Measurements from ENCODE around the gene KCTD16. TPM values are rescaled to one million over a fixed set of nuclear protein-coding genes. Genes with fewer than 3 reads are reported as not detected.

The KCTD16 gene
- total RNA-seq, 1 donor from 2014 or later = 0.44 TPM

- DNase-seq (ENCODE audit: low spot score) = no peak
- Mint-ChIP-seq H3K36me3 (ENCODE audit: low read depth, unreplicated experiment) (no peaks in the 10 kb centered on the region), H3K4me1 (ENCODE audit: unreplicated experiment) (no peaks in the 10 kb centered on the region), H3K27me3 (ENCODE audit: unreplicated experiment) (no peaks in the 10 kb centered on the region), H3K4me3 (ENCODE audit: unreplicated experiment) (no peak overlapping the region), H3K27ac (ENCODE audit: unreplicated experiment) (no peak overlapping the region), H3K9me3 (ENCODE audit: unreplicated experiment) (no peaks in the 10 kb centered on the region)
- no peak for TF ChIP-seq CTCF (IDR thresholded peaks at IDR 0.05; ENCODE audit: unreplicated experiment)
Measured at GRCh38 chr5:144458216-144458615, 287.5 kb downstream of the KCTD16 start.

- no peak for TF ChIP-seq CTCF (IDR thresholded peaks at IDR 0.05; ENCODE audit: unreplicated experiment)
- H3K9me3 Mint-ChIP-seq (ENCODE audit: unreplicated experiment) = no peaks in the 10 kb centered on the region
- H3K4me1 Mint-ChIP-seq (ENCODE audit: unreplicated experiment) = no peaks in the 10 kb centered on the region
- H3K4me3 Mint-ChIP-seq (ENCODE audit: unreplicated experiment) = no peak overlapping the region
- no peak overlapping the region for H3K27ac Mint-ChIP-seq (ENCODE audit: unreplicated experiment)
- H3K27me3 Mint-ChIP-seq (ENCODE audit: unreplicated experiment) = no peaks in the 10 kb centered on the region
- no peak for DNase-seq (ENCODE audit: low spot score)
- H3K36me3 Mint-ChIP-seq (ENCODE audit: low read depth, unreplicated experiment) = no peaks in the 10 kb centered on the region
Measured at GRCh38 chr5:144460600-144460999, 289.9 kb downstream of the KCTD16 start.

GRCh38 chr5:144462577-144462976 is 291.9 kb downstream of the KCTD16 start:
- H3K4me3 Mint-ChIP-seq (ENCODE audit: unreplicated experiment) = no peak overlapping the region
- no peaks in the 10 kb centered on the region for H3K36me3 Mint-ChIP-seq (ENCODE audit: low read depth, unreplicated experiment)
- H3K9me3 Mint-ChIP-seq (ENCODE audit: unreplicated experiment) = no peaks in the 10 kb centered on the region
- no peak for DNase-seq (ENCODE audit: low spot score)
- H3K4me1 Mint-ChIP-seq (ENCODE audit: unreplicated experiment) = peaks cover 5% of the 10 kb centered on the region
- H3K27me3 Mint-ChIP-seq (ENCODE audit: unreplicated experiment) = no peaks in the 10 kb centered on the region
- no peak for TF ChIP-seq CTCF (IDR thresholded peaks at IDR 0.05; ENCODE audit: unreplicated experiment)
- H3K27ac Mint-ChIP-seq (ENCODE audit: unreplicated experiment) = no peak overlapping the region

GRCh38 chr5:144463481-144464223 is 293.0 kb downstream of the KCTD16 start:
- no peak overlapping the region for H3K27ac Mint-ChIP-seq (ENCODE audit: unreplicated experiment)
- no peak for DNase-seq (ENCODE audit: low spot score)
- no peaks in the 10 kb centered on the region for H3K27me3 Mint-ChIP-seq (ENCODE audit: unreplicated experiment)
- no peak for TF ChIP-seq CTCF (IDR thresholded peaks at IDR 0.05; ENCODE audit: unreplicated experiment)
- no peak overlapping the region for H3K4me3 Mint-ChIP-seq (ENCODE audit: unreplicated experiment)
- peaks cover 9% of the 10 kb centered on the region for H3K4me1 Mint-ChIP-seq (ENCODE audit: unreplicated experiment)
- H3K36me3 Mint-ChIP-seq (ENCODE audit: low read depth, unreplicated experiment) = no peaks in the 10 kb centered on the region
- no peaks in the 10 kb centered on the region for H3K9me3 Mint-ChIP-seq (ENCODE audit: unreplicated experiment)

GRCh38 chr5:144464306-144464705 is 293.6 kb downstream of the KCTD16 start:
- no peak for DNase-seq (ENCODE audit: low spot score)
- peaks cover 9% of the 10 kb centered on the region for H3K4me1 Mint-ChIP-seq (ENCODE audit: unreplicated experiment)
- H3K27ac Mint-ChIP-seq (ENCODE audit: unreplicated experiment) = no peak overlapping the region
- no peaks in the 10 kb centered on the region for H3K9me3 Mint-ChIP-seq (ENCODE audit: unreplicated experiment)
- H3K27me3 Mint-ChIP-seq (ENCODE audit: unreplicated experiment) = no peaks in the 10 kb centered on the region
- no peak overlapping the region for H3K4me3 Mint-ChIP-seq (ENCODE audit: unreplicated experiment)
- no peaks in the 10 kb centered on the region for H3K36me3 Mint-ChIP-seq (ENCODE audit: low read depth, unreplicated experiment)
- no peak for TF ChIP-seq CTCF (IDR thresholded peaks at IDR 0.05; ENCODE audit: unreplicated experiment)

All from endothelial cell (in vitro differentiated cells).